Testis (tissue), 3 donors: ENCODE results near the gene LEMD2. TPM values are rescaled to one million over a fixed set of nuclear protein-coding genes. Genes with fewer than 3 reads are reported as not detected.
A peak's percentile ranks its signal among the peaks of the same experiment; 100 is the strongest.

Experiments
- DNase-seq: peaks from one replicate; pipeline ENCODE4 v3.0.0-alpha.2; 2019
- H3K27ac ChIP-seq, 2 donors: fragments of 200-600 bp; sonication (generic); one replicate each; pipeline ENCODE4 v1.5.1; 2019
- H3K27me3 ChIP-seq: fragments of 200-600 bp; sonication (generic); one replicate; pipeline ENCODE4 v1.5.1; 2019
- H3K36me3 ChIP-seq: fragments of 200-600 bp; sonication (generic); one replicate; pipeline ENCODE4 v1.5.1; 2017; ENCODE audit warnings: low read depth; ENCODE audit errors: missing control alignments
- H3K4me1 ChIP-seq: fragments of 200-600 bp; sonication (generic); one replicate; pipeline ENCODE4 v1.5.1; 2019
- H3K4me3 ChIP-seq, 2 donors: fragments of 200-600 bp; sonication (generic); one replicate each; pipeline ENCODE4 v1.5.1; 2017 to 2019
- H3K9me3 ChIP-seq: fragments of 200-600 bp; sonication (generic); one replicate; pipeline ENCODE4 v1.5.1; 2017
- CTCF ChIP-seq, 3 experiments: fragments of 450-650 bp in 2 of 3; fragments of 200-600 bp in 1 of 3; sonication (generic) in 1 of 3; IDR thresholded peaks; one replicate each; pipeline ENCODE4 v1.5.1; 2016 to 2019; ENCODE audit warnings: antibody characterized with exemption in 3 of 3, mild to moderate bottlenecking in 2 of 3, moderate library complexity in 1 of 3
- POLR2A ChIP-seq: fragments of 450-650 bp; IDR thresholded peaks from one replicate; pipeline ENCODE4 v1.6.1; 2017; ENCODE audit warnings: antibody characterized with exemption, mild to moderate bottlenecking, moderate library complexity
- WGBS, 2 donors: methylation state at CpG; one replicate each; pipeline ENCODE4 v1.1.5; 2018; 5-methylcytosine and 5-hydroxymethylcytosine counted together
- intact Hi-C: fragments of 100-400 bp; cut with DNase I; formaldehyde crosslinking; loops from one replicate; pipeline ENCODE4 v1.15.1; 2023; ENCODE audit warnings: low total_unique reads
- polyA plus RNA-seq: library from polyadenylated mRNA; stranded (reverse); fragments of 350-450 nt; fragmentation: Illumina TruSeq; extraction: RNeasy Lipid Tissue Mini Kit (QIAGEN cat#74804); gene quantifications from one replicate; pipeline ENCODE4 v1.2.3, GENCODE V29; 2014; ENCODE audit warnings: low read depth, low replicate concordance; ENCODE audit not compliant: insufficient read depth
- total RNA-seq, 2 donors: library from RNA; depleted of rRNA; stranded (reverse); fragments of >200 nt; gene quantifications; one replicate each; pipeline ENCODE4 v1.2.3, GENCODE V29; 2016

LEMD2 gene
- total and polyA plus RNA-seq, 3 donors from 2014 or later: 71.2 to 89.5 (median 77.0) TPM

GRCh38 chr6:33744895-33745546 lies 43.9 kb downstream of the LEMD2 start:
- no peaks in the 10 kb centered on the region for H3K9me3 ChIP-seq
- H3K27me3 ChIP-seq: no peaks in the 10 kb centered on the region
- peaks cover 4% of the 10 kb centered on the region for H3K4me1 ChIP-seq
- no peak overlapping the region for H3K27ac ChIP-seq
- TF ChIP-seq CTCF (IDR thresholded peaks at IDR 0.05) (no peak), POLR2A (no peak)
- DNase-seq: no peak
- no peak overlapping the region for H3K4me3 ChIP-seq
- intact Hi-C loops: no loop called here
- H3K36me3 ChIP-seq: no peaks in the 10 kb centered on the region
- 68 to 72% methylated on average over 10 to 13 of the region's 13 CpGs for WGBS, 2 donors

GRCh38 chr6:33744001-33744848 lies 44.7 kb downstream of the LEMD2 start:
- Histone ChIP-seq H3K4me1 (peaks cover 4% of the 10 kb centered on the region), H3K4me3 (no peak overlapping the region), H3K36me3 (no peaks in the 10 kb centered on the region), H3K27ac (no peak overlapping the region), H3K9me3 (no peaks in the 10 kb centered on the region), H3K27me3 (no peaks in the 10 kb centered on the region)
- WGBS, 2 donors: 50 to 51% methylated on average over 10 to 11 of the region's 11 CpGs
- intact Hi-C loops: no loop called here
- DNase-seq: peak; percentile 83
- TF ChIP-seq POLR2A (no peak), CTCF (IDR thresholded peaks at IDR 0.05) (peak; percentile 66 to 82 (median 78))

- intact Hi-C loops: no loop called here
- Histone ChIP-seq H3K9me3 (no peaks in the 10 kb centered on the region), H3K4me1 (peaks cover 4% of the 10 kb centered on the region), H3K27ac (no peak overlapping the region), H3K27me3 (no peaks in the 10 kb centered on the region), H3K36me3 (no peaks in the 10 kb centered on the region), H3K4me3 (no peak overlapping the region)
- DNase-seq: peak; percentile 76
- 43 to 45% methylated on average over 7 of the region's 7 CpGs for WGBS, 2 donors
- TF ChIP-seq CTCF (IDR thresholded peaks at IDR 0.05) (no peak), POLR2A (no peak)
Observed at GRCh38 chr6:33742837-33743236, 46.1 kb downstream of the LEMD2 start.

GRCh38 chr6:33742092-33742491 lies 46.8 kb downstream of the LEMD2 start:
- Histone ChIP-seq H3K27me3 (no peaks in the 10 kb centered on the region), H3K4me1 (peaks cover 4% of the 10 kb centered on the region), H3K4me3 (no peak overlapping the region), H3K27ac (no peak overlapping the region), H3K36me3 (no peaks in the 10 kb centered on the region), H3K9me3 (no peaks in the 10 kb centered on the region)
- 68 to 78% methylated on average over 5 to 9 of the region's 9 CpGs for WGBS, 2 donors
- DNase-seq: no peak
- intact Hi-C loops: no loop called here
- TF ChIP-seq POLR2A: no peak

GRCh38 chr6:33740794-33741193 lies 48.1 kb downstream of the LEMD2 start:
- H3K4me1 ChIP-seq: peaks cover 4% of the 10 kb centered on the region
- DNase-seq: no peak
- no peaks in the 10 kb centered on the region for H3K27me3 ChIP-seq
- H3K27ac ChIP-seq: no peak overlapping the region
- intact Hi-C loops: no loop called here
- no peaks in the 10 kb centered on the region for H3K36me3 ChIP-seq
- TF ChIP-seq POLR2A: no peak
- no peak for TF ChIP-seq CTCF (IDR thresholded peaks at IDR 0.05)
- H3K9me3 ChIP-seq: no peaks in the 10 kb centered on the region
- 72 to 89% methylated on average over 5 of the region's 5 CpGs for WGBS, 2 donors
- no peak overlapping the region for H3K4me3 ChIP-seq
